GM12872 (cell line): ENCODE measurements around the gene TMEM271.

ENCODE experiments used
- CTCF ChIP-seq: IDR thresholded peaks from 3 replicates; pipeline ENCODE4 v1.5.1; 2011; ENCODE audit warnings: low read depth, mild to moderate bottlenecking, low read length, moderate library complexity; ENCODE audit not compliant: insufficient read depth

Gene TMEM271

GRCh38 chr4:528835-529234 lies 47.3 kb downstream of the TMEM271 start:
- TF ChIP-seq CTCF, result no peak

GRCh38 chr4:528296-528695 lies 47.8 kb downstream of the TMEM271 start:
- no peak for TF ChIP-seq CTCF

GRCh38 chr4:526971-527460 lies 49.1 kb downstream of the TMEM271 start:
- no peak for TF ChIP-seq CTCF

GRCh38 chr4:526189-526909 lies 49.7 kb downstream of the TMEM271 start:
- TF ChIP-seq CTCF, result no peak

GRCh38 chr4:525660-526059 lies 50.4 kb downstream of the TMEM271 start:
- no peak for TF ChIP-seq CTCF

- TF ChIP-seq CTCF, result no peak
These were observed 51.9 kb downstream of the TMEM271 start for GRCh38 chr4:524196-524595.
